GM23338 (cell line): ENCODE results near the gene PCBP3. TPM values are rescaled to one million over a fixed set of nuclear protein-coding genes. Genes with fewer than 3 reads are reported as not detected.

Source experiments
- ATAC-seq: fragments of 200-7000 bp; cut with Tn5 transposase; 3 replicates; pipeline ENCODE4 v1.9.1; 2020
- DNase-seq: peaks from one replicate; pipeline ENCODE4 v3.0.0-alpha.2; 2015; ENCODE audit warnings: low spot score
- H2AFZ ChIP-seq: fragments of 200-600 bp; sonication (generic); 2 replicates; pipeline ENCODE4 v1.8.0; 2016; ENCODE audit warnings: antibody characterized with exemption, mild to moderate bottlenecking, moderate library complexity
- H3F3A ChIP-seq: fragments of 200-600 bp; sonication (generic); replicated peaks from 2 replicates; pipeline ENCODE4 v1.8.0; 2017; ENCODE audit warnings: antibody characterized with exemption, mixed run types, low read depth
- H3K27ac ChIP-seq: fragments of 200-600 bp; sonication (generic); 2 replicates; pipeline ENCODE4 v1.6.1; 2016; ENCODE audit warnings: low read depth
- H3K27me3 ChIP-seq: fragments of 200-600 bp; sonication (generic); 2 replicates; pipeline ENCODE4 v1.8.0; 2016; ENCODE audit warnings: mild to moderate bottlenecking, mixed run types, moderate library complexity; ENCODE audit not compliant: insufficient read depth
- H3K36me3 ChIP-seq: fragments of 200-600 bp; sonication (generic); 2 replicates; pipeline ENCODE4 v1.8.0; 2016; ENCODE audit warnings: mild to moderate bottlenecking; ENCODE audit not compliant: insufficient read depth
- H3K4me1 ChIP-seq: fragments of 200-600 bp; sonication (generic); 2 replicates; pipeline ENCODE4 v1.8.0; 2016; ENCODE audit warnings: mild to moderate bottlenecking, moderate library complexity; ENCODE audit not compliant: insufficient read depth
- H3K4me2 ChIP-seq: fragments of 200-600 bp; sonication (generic); 2 replicates; pipeline ENCODE4 v1.7.1; 2017; ENCODE audit warnings: mixed run types
- H3K4me3 ChIP-seq: fragments of 200-600 bp; sonication (generic); 2 replicates; pipeline ENCODE4 v1.6.1; 2016; ENCODE audit warnings: mixed run types
- H3K79me2 ChIP-seq: fragments of 200-600 bp; sonication (generic); replicated peaks from 2 replicates; pipeline ENCODE4 v1.8.0; 2017; ENCODE audit warnings: mild to moderate bottlenecking; ENCODE audit not compliant: insufficient read depth
- H3K9me2 ChIP-seq: fragments of 200-600 bp; sonication (generic); 2 replicates; pipeline ENCODE4 v1.8.0; 2017; ENCODE audit not compliant: insufficient read depth
- H4K20me1 ChIP-seq: fragments of 200-600 bp; sonication (generic); replicated peaks from 2 replicates; pipeline ENCODE4 v1.8.0; 2017; ENCODE audit warnings: mild to moderate bottlenecking; ENCODE audit not compliant: insufficient read depth
- H3K27ac Mint-ChIP-seq: 2 replicates; pipeline ENCODE4 v1.8.0; 2020; ENCODE audit warnings: inconsistent platforms, mild to moderate bottlenecking, moderate library complexity, mixed read lengths
- H3K27me3 Mint-ChIP-seq: 3 replicates; pipeline ENCODE4 v1.8.0; 2022; ENCODE audit warnings: low read depth, mild to moderate bottlenecking, moderate library complexity, mixed read lengths, inconsistent platforms; ENCODE audit not compliant: insufficient read depth, poor library complexity
- H3K36me3 Mint-ChIP-seq: 3 replicates; pipeline ENCODE4 v1.8.0; 2021; ENCODE audit warnings: low read depth, mild to moderate bottlenecking, inconsistent platforms, moderate library complexity, mixed read lengths
- H3K4me1 Mint-ChIP-seq: 3 replicates; pipeline ENCODE4 v1.8.0; 2020; ENCODE audit warnings: mild to moderate bottlenecking, inconsistent platforms, mixed read lengths
- H3K4me3 Mint-ChIP-seq: 3 replicates; pipeline ENCODE4 v1.8.0; 2021; ENCODE audit warnings: moderate library complexity, mild to moderate bottlenecking, inconsistent platforms, mixed read lengths
- H3K9me3 Mint-ChIP-seq: 3 replicates; pipeline ENCODE4 v1.8.0; 2020; ENCODE audit warnings: moderate library complexity, mild to moderate bottlenecking, inconsistent platforms, mixed read lengths
- EZH2phosphoT487 ChIP-seq: fragments of 200-600 bp; sonication (generic); IDR thresholded peaks from one replicate; pipeline ENCODE4 v1.8.1; 2018; ENCODE audit warnings: antibody characterized with exemption; ENCODE audit not compliant: unreplicated experiment
- JUNB ChIP-seq: IDR thresholded peaks from one replicate; pipeline ENCODE4 v1.6.1; 2016; ENCODE audit warnings: antibody characterized with exemption; ENCODE audit not compliant: unreplicated experiment
- ZNF114 ChIP-seq: fragments of 250-450 bp; sonication (Bioruptor Pico); IDR thresholded peaks from 2 replicates; pipeline ENCODE4 v1.5.0; 2020; ENCODE audit warnings: mild to moderate bottlenecking, moderate library complexity
- ZNF331 ChIP-seq: fragments of 250-450 bp; sonication (Bioruptor Pico); IDR thresholded peaks from 2 replicates; pipeline ENCODE4 v1.5.0; 2020; ENCODE audit warnings: low read depth, mild to moderate bottlenecking, moderate library complexity
- polyA plus RNA-seq: library from polyadenylated mRNA; unstranded; fragments of >200 nt; fragmentation: Nextera tagmentation; extraction: Ambion mirVana; gene quantifications from 2 replicates; pipeline ENCODE4 v1.2.1, GENCODE V29; 2016
- total RNA-seq: library from RNA; depleted of rRNA; stranded (reverse); fragments of >200 nt; shearing (Covaris generic); gene quantifications from 2 replicates; pipeline ENCODE4 v1.2.3, GENCODE V29; 2014
- TF ChIP-seq, protein P1 (sequence below), 2 experiments: fragments of 200-600 bp in 1 of 2; sonication (generic) in 1 of 2; conservative IDR thresholded peaks; 2 replicates each; pipeline versions ENCODE4 v1.5.1 to v1.6.1; 2016 to 2017; ENCODE audit warnings: antibody characterized with exemption in 2 of 2, low read depth in 2 of 2, mild to moderate bottlenecking in 2 of 2, moderate library complexity in 1 of 2
- TF ChIP-seq, protein P2 (sequence below): IDR thresholded peaks from 2 replicates; pipeline ENCODE4 v1.6.1; 2016; ENCODE audit warnings: antibody characterized with exemption
- TF ChIP-seq, protein P3 (sequence below): fragments of 250-450 bp; sonication (Bioruptor Pico); IDR thresholded peaks from 2 replicates; pipeline ENCODE4 v1.5.0; 2020; ENCODE audit warnings: mild to moderate bottlenecking, moderate library complexity
- TF ChIP-seq, protein P4 (sequence below): IDR thresholded peaks from one replicate; pipeline ENCODE4 v1.6.1; 2018; ENCODE audit warnings: antibody characterized with exemption; ENCODE audit not compliant: unreplicated experiment

PCBP3 gene
- total and polyA plus RNA-seq, 2 experiments from 2014 or later: 7.1 to 9.1 TPM

DNA sequence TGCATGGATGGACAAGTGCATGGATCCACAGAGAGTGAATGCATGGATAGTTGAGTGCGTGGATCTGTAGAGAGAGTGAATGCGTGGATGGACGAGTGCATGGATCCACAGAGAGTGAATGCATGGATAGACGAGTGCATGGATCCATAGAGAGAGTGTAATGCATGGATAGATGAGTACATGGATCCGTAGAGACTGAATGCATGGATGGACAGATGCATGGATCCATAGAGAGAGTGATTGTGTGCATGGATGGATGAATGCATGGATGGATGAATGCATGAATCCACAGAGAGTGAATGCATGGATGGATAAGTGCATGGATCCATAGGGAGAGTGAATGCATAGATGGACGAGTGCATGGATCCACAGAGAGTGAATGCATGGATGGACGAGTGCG is 153.8 kb downstream of the PCBP3 start (continued):
- TF ChIP-seq, protein P1, sequence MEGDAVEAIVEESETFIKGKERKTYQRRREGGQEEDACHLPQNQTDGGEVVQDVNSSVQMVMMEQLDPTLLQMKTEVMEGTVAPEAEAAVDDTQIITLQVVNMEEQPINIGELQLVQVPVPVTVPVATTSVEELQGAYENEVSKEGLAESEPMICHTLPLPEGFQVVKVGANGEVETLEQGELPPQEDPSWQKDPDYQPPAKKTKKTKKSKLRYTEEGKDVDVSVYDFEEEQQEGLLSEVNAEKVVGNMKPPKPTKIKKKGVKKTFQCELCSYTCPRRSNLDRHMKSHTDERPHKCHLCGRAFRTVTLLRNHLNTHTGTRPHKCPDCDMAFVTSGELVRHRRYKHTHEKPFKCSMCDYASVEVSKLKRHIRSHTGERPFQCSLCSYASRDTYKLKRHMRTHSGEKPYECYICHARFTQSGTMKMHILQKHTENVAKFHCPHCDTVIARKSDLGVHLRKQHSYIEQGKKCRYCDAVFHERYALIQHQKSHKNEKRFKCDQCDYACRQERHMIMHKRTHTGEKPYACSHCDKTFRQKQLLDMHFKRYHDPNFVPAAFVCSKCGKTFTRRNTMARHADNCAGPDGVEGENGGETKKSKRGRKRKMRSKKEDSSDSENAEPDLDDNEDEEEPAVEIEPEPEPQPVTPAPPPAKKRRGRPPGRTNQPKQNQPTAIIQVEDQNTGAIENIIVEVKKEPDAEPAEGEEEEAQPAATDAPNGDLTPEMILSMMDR (conservative IDR thresholded peaks at IDR 0.05; ENCODE audit: low read depth in 2 of 2): no peak
- no peak for TF ChIP-seq JUNB
- TF ChIP-seq, protein P2, sequence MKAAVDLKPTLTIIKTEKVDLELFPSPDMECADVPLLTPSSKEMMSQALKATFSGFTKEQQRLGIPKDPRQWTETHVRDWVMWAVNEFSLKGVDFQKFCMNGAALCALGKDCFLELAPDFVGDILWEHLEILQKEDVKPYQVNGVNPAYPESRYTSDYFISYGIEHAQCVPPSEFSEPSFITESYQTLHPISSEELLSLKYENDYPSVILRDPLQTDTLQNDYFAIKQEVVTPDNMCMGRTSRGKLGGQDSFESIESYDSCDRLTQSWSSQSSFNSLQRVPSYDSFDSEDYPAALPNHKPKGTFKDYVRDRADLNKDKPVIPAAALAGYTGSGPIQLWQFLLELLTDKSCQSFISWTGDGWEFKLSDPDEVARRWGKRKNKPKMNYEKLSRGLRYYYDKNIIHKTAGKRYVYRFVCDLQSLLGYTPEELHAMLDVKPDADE: no peak

DNA sequence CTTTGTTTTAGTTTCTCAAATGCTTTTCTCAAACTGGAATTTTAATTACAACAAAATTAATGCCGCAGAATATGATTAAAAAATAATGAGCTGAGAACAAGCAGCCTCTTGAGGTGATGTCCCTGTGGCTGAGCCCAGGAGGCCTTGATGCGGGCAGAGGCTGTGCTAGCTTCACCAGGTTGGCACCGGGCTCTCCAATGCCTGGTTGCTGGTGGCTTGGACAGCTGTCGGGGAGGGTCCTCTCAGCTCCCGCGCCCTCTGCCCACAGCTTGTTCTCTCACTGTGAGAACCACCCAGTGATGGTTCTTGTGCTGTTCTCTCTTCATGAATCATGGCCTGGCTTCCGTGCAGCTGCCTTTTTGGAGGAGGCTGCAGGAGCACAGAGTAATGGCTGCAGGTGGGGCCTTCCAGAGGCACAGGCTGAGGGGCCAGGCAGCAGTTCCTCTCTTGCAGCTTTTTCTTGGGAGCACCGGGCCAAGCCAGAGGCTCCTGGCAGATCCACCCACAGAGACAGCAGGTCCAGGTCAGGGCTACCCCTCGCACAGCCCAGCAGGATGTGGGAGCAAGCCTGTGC is 156.3 kb downstream of the PCBP3 start:
- H3K4me1 Mint-ChIP-seq: peaks cover 3% of the 10 kb centered on the region; the same call in 2 of the 3 replicates
- H3K9me2 ChIP-seq: no peaks in the 10 kb centered on the region
- H3K27ac ChIP-seq: no peak overlapping the region
- no peak overlapping the region for H2AFZ ChIP-seq
- DNase-seq: no peak
- H3K4me3 Mint-ChIP-seq: no peak overlapping the region
- no peak overlapping the region for H3K4me2 ChIP-seq
- no peaks in the 10 kb centered on the region for H3F3A ChIP-seq
- no peaks in the 10 kb centered on the region for H4K20me1 ChIP-seq
- H3K36me3 ChIP-seq: no peaks in the 10 kb centered on the region
- H3K79me2 ChIP-seq: no peaks in the 10 kb centered on the region
- no peak overlapping the region for H3K27ac Mint-ChIP-seq
- no peaks in the 10 kb centered on the region for H3K27me3 Mint-ChIP-seq
- ATAC-seq: no peak
- H3K36me3 Mint-ChIP-seq: no peaks in the 10 kb centered on the region
- H3K27me3 ChIP-seq: no peaks in the 10 kb centered on the region
- H3K9me3 Mint-ChIP-seq: no peaks in the 10 kb centered on the region
- no peaks in the 10 kb centered on the region for H3K4me1 ChIP-seq
- no peak overlapping the region for H3K4me3 ChIP-seq
- TF ChIP-seq, protein P3, sequence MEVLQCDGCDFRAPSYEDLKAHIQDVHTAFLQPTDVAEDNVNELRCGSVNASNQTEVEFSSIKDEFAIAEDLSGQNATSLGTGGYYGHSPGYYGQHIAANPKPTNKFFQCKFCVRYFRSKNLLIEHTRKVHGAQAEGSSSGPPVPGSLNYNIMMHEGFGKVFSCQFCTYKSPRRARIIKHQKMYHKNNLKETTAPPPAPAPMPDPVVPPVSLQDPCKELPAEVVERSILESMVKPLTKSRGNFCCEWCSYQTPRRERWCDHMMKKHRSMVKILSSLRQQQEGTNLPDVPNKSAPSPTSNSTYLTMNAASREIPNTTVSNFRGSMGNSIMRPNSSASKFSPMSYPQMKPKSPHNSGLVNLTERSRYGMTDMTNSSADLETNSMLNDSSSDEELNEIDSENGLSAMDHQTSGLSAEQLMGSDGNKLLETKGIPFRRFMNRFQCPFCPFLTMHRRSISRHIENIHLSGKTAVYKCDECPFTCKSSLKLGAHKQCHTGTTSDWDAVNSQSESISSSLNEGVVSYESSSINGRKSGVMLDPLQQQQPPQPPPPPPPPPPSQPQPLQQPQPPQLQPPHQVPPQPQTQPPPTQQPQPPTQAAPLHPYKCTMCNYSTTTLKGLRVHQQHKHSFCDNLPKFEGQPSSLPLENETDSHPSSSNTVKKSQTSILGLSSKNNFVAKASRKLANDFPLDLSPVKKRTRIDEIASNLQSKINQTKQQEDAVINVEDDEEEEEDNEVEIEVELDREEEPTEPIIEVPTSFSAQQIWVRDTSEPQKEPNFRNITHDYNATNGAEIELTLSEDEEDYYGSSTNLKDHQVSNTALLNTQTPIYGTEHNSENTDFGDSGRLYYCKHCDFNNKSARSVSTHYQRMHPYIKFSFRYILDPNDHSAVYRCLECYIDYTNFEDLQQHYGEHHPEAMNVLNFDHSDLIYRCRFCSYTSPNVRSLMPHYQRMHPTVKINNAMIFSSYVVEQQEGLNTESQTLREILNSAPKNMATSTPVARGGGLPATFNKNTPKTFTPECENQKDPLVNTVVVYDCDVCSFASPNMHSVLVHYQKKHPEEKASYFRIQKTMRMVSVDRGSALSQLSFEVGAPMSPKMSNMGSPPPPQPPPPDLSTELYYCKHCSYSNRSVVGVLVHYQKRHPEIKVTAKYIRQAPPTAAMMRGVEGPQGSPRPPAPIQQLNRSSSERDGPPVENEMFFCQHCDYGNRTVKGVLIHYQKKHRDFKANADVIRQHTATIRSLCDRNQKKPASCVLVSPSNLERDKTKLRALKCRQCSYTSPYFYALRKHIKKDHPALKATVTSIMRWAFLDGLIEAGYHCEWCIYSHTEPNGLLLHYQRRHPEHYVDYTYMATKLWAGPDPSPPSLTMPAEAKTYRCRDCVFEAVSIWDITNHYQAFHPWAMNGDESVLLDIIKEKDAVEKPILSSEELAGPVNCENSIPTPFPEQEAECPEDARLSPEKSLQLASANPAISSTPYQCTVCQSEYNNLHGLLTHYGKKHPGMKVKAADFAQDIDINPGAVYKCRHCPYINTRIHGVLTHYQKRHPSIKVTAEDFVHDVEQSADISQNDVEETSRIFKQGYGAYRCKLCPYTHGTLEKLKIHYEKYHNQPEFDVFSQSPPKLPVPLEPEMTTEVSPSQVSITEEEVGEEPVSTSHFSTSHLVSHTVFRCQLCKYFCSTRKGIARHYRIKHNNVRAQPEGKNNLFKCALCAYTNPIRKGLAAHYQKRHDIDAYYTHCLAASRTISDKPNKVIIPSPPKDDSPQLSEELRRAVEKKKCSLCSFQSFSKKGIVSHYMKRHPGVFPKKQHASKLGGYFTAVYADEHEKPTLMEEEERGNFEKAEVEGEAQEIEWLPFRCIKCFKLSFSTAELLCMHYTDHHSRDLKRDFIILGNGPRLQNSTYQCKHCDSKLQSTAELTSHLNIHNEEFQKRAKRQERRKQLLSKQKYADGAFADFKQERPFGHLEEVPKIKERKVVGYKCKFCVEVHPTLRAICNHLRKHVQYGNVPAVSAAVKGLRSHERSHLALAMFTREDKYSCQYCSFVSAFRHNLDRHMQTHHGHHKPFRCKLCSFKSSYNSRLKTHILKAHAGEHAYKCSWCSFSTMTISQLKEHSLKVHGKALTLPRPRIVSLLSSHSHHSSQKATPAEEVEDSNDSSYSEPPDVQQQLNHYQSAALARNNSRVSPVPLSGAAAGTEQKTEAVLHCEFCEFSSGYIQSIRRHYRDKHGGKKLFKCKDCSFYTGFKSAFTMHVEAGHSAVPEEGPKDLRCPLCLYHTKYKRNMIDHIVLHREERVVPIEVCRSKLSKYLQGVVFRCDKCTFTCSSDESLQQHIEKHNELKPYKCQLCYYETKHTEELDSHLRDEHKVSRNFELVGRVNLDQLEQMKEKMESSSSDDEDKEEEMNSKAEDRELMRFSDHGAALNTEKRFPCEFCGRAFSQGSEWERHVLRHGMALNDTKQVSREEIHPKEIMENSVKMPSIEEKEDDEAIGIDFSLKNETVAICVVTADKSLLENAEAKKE: no peak
- TF ChIP-seq, protein P4, sequence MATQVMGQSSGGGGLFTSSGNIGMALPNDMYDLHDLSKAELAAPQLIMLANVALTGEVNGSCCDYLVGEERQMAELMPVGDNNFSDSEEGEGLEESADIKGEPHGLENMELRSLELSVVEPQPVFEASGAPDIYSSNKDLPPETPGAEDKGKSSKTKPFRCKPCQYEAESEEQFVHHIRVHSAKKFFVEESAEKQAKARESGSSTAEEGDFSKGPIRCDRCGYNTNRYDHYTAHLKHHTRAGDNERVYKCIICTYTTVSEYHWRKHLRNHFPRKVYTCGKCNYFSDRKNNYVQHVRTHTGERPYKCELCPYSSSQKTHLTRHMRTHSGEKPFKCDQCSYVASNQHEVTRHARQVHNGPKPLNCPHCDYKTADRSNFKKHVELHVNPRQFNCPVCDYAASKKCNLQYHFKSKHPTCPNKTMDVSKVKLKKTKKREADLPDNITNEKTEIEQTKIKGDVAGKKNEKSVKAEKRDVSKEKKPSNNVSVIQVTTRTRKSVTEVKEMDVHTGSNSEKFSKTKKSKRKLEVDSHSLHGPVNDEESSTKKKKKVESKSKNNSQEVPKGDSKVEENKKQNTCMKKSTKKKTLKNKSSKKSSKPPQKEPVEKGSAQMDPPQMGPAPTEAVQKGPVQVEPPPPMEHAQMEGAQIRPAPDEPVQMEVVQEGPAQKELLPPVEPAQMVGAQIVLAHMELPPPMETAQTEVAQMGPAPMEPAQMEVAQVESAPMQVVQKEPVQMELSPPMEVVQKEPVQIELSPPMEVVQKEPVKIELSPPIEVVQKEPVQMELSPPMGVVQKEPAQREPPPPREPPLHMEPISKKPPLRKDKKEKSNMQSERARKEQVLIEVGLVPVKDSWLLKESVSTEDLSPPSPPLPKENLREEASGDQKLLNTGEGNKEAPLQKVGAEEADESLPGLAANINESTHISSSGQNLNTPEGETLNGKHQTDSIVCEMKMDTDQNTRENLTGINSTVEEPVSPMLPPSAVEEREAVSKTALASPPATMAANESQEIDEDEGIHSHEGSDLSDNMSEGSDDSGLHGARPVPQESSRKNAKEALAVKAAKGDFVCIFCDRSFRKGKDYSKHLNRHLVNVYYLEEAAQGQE: no peak
- TF ChIP-seq EZH2phosphoT487 (no peak), ZNF114 (CRISPR knock-in tag) (no peak), ZNF331 (no peak)
- TF ChIP-seq, protein P1 (conservative IDR thresholded peaks at IDR 0.05; ENCODE audit: low read depth in 2 of 2): no peak
